ENCODE measurements around the gene LMBR1.

DNA sequence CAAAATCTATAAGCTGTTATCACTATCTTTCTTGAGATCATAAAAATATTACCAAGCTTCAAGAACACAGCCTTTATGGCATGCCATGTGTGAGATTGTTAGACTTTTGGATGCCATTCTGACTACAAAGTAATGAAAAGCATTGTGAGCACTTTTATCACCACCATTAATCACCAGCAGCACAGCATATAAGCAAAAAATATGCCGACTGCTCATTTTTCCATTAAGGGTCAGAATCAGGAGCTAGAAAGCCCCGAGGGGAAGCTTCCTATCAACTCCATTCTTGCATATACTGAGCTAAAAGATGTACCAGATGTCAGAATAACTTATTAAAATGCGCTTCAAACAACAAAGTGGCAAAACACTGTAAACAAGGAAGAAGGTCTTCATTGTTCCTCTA lies 114.3 kb downstream of the LMBR1 start:
- TF ChIP-seq POLR2A (IDR thresholded peaks at IDR 0.05) = no peak
- no peak for TF ChIP-seq POLR2AphosphoS5 (IDR thresholded peaks at IDR 0.05)
- TF ChIP-seq, protein P1, sequence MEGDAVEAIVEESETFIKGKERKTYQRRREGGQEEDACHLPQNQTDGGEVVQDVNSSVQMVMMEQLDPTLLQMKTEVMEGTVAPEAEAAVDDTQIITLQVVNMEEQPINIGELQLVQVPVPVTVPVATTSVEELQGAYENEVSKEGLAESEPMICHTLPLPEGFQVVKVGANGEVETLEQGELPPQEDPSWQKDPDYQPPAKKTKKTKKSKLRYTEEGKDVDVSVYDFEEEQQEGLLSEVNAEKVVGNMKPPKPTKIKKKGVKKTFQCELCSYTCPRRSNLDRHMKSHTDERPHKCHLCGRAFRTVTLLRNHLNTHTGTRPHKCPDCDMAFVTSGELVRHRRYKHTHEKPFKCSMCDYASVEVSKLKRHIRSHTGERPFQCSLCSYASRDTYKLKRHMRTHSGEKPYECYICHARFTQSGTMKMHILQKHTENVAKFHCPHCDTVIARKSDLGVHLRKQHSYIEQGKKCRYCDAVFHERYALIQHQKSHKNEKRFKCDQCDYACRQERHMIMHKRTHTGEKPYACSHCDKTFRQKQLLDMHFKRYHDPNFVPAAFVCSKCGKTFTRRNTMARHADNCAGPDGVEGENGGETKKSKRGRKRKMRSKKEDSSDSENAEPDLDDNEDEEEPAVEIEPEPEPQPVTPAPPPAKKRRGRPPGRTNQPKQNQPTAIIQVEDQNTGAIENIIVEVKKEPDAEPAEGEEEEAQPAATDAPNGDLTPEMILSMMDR (IDR thresholded peaks at IDR 0.05) = no peak
- no peak for TF ChIP-seq EP300 (IDR thresholded peaks at IDR 0.05)

Measured in gastroesophageal sphincter (tissue), 3 donors.